ENCODE results near the gene C16orf90.

GRCh38 chr16:3467921-3468320 lies 27.4 kb downstream of the C16orf90 start:
- TF ChIP-seq CTCF (IDR thresholded peaks at IDR 0.05; ENCODE audit: poor library complexity) (no peak), EZH2 (IDR thresholded peaks at IDR 0.05; ENCODE audit: borderline replicate concordance) (no peak)
